ENCODE measurements around the gene STK11.

The STK11 gene

GRCh38 chr19:1216756-1217155 is 11.2 kb downstream of the STK11 start:
- WGBS (ENCODE audit: extremely low coverage, insufficient coverage, insufficient read length): no CpG with 5 or more reads among the region's 12 CpGs
- H3K4me3 ChIP-seq (ENCODE audit: low read depth, low read length): no peak overlapping the region
- H3K4me1 ChIP-seq (ENCODE audit: control insufficient read depth in 1 of 2, insufficient read depth in 2 of 2, low read length in 2 of 2): peaks cover 13% of the 10 kb centered on the region in 2 experiments
- peaks cover 3% of the 10 kb centered on the region for H3K9me3 ChIP-seq (ENCODE audit: insufficient read depth, low read depth, low read length)
- H3K14ac ChIP-seq (ENCODE audit: low read length): no peak overlapping the region
- H3K18ac ChIP-seq (ENCODE audit: low read length): no peak overlapping the region
- H2BK12ac ChIP-seq (ENCODE audit: low read length): no peak overlapping the region
- H3K23ac ChIP-seq (ENCODE audit: low read length): no peak overlapping the region
- H2AFZ ChIP-seq (ENCODE audit: insufficient read depth, low read length, poor library complexity): no peak overlapping the region
- H3K36me3 ChIP-seq (ENCODE audit: control insufficient read depth in 1 of 2, insufficient read depth in 2 of 2, low read length in 2 of 2): peaks cover 32% of the 10 kb centered on the region in 2 experiments
- H2AK5ac ChIP-seq (ENCODE audit: low read length): no peak overlapping the region
- no peak overlapping the region for H2BK120ac ChIP-seq (ENCODE audit: insufficient read depth, low read length, poor library complexity)
- H2BK5ac ChIP-seq (ENCODE audit: low read depth, low read length, poor library complexity): no peak overlapping the region
- no peak overlapping the region for H3K27ac ChIP-seq (ENCODE audit: low read depth, low read length)
- H3K79me1 ChIP-seq (ENCODE audit: low read length): no peaks in the 10 kb centered on the region
- no peaks in the 10 kb centered on the region for H3K27me3 ChIP-seq (ENCODE audit: insufficient read depth, low read length)
- no peak overlapping the region for H4K8ac ChIP-seq (ENCODE audit: low read depth, low read length)
- H4K91ac ChIP-seq (ENCODE audit: low read depth, low read length): no peak overlapping the region
- H3K4ac ChIP-seq (ENCODE audit: low read depth, low read length): no peak overlapping the region
- H3K4me2 ChIP-seq (ENCODE audit: low read length): no peak overlapping the region
- H3K79me2 ChIP-seq (ENCODE audit: control insufficient read depth, insufficient read depth, low read length, poor library complexity): peaks cover 10% of the 10 kb centered on the region
- no peak overlapping the region for H4K12ac ChIP-seq (ENCODE audit: low read depth, low read length)
- no peak overlapping the region for H3K9ac ChIP-seq (ENCODE audit: low read length)
- DNase-seq: no peak

- no CpG with 5 or more reads among the region's 15 CpGs for WGBS (ENCODE audit: extremely low coverage, insufficient coverage, insufficient read length)
- H3K36me3 ChIP-seq (ENCODE audit: control insufficient read depth in 1 of 2, insufficient read depth in 2 of 2, low read length in 2 of 2): peaks cover 38% of the 10 kb centered on the region in 2 experiments
- H3K18ac ChIP-seq (ENCODE audit: low read length): no peak overlapping the region
- no peak overlapping the region for H3K23ac ChIP-seq (ENCODE audit: low read length)
- no peak overlapping the region for H3K4me3 ChIP-seq (ENCODE audit: low read depth, low read length)
- H2AFZ ChIP-seq (ENCODE audit: insufficient read depth, low read length, poor library complexity): no peak overlapping the region
- no peak overlapping the region for H2AK5ac ChIP-seq (ENCODE audit: low read length)
- DNase-seq: no peak
- H3K14ac ChIP-seq (ENCODE audit: low read length): no peak overlapping the region
- H3K4me2 ChIP-seq (ENCODE audit: low read length): no peak overlapping the region
- peak overlapping the region; percentile 23 for H3K4ac ChIP-seq (ENCODE audit: low read depth, low read length)
- no peak overlapping the region for H4K8ac ChIP-seq (ENCODE audit: low read depth, low read length)
- no peak overlapping the region for H2BK12ac ChIP-seq (ENCODE audit: low read length)
- H2BK5ac ChIP-seq (ENCODE audit: low read depth, low read length, poor library complexity): no peak overlapping the region
- no peaks in the 10 kb centered on the region for H3K79me1 ChIP-seq (ENCODE audit: low read length)
- H4K12ac ChIP-seq (ENCODE audit: low read depth, low read length): no peak overlapping the region
- H3K9ac ChIP-seq (ENCODE audit: low read length): no peak overlapping the region
- no peak overlapping the region for H2BK120ac ChIP-seq (ENCODE audit: insufficient read depth, low read length, poor library complexity)
- peaks cover 3% of the 10 kb centered on the region for H3K9me3 ChIP-seq (ENCODE audit: insufficient read depth, low read depth, low read length)
- H3K79me2 ChIP-seq (ENCODE audit: control insufficient read depth, insufficient read depth, low read length, poor library complexity): peaks cover 10% of the 10 kb centered on the region
- H3K27ac ChIP-seq (ENCODE audit: low read depth, low read length): no peak overlapping the region
- no peaks in the 10 kb centered on the region for H3K27me3 ChIP-seq (ENCODE audit: insufficient read depth, low read length)
- peaks cover 13% of the 10 kb centered on the region in 2 experiments for H3K4me1 ChIP-seq (ENCODE audit: control insufficient read depth in 1 of 2, insufficient read depth in 2 of 2, low read length in 2 of 2)
- no peak overlapping the region for H4K91ac ChIP-seq (ENCODE audit: low read depth, low read length)
Observed at GRCh38 chr19:1217366-1217765, 11.8 kb downstream of the STK11 start.

GRCh38 chr19:1218751-1219567 is 13.4 kb downstream of the STK11 start:
- Histone ChIP-seq H4K91ac (ENCODE audit: low read depth, low read length) (no peak overlapping the region), H2AFZ (ENCODE audit: insufficient read depth, low read length, poor library complexity) (no peak overlapping the region), H3K79me2 (ENCODE audit: control insufficient read depth, insufficient read depth, low read length, poor library complexity) (peaks cover 8% of the 10 kb centered on the region), H3K14ac (ENCODE audit: low read length) (no peak overlapping the region), H3K4me1 (ENCODE audit: control insufficient read depth in 1 of 2, insufficient read depth in 2 of 2, low read length in 2 of 2) (peaks cover 7% of the 10 kb centered on the region in 2 experiments), H3K18ac (ENCODE audit: low read length) (no peak overlapping the region), H3K4ac (ENCODE audit: low read depth, low read length) (no peak overlapping the region), H4K8ac (ENCODE audit: low read depth, low read length) (no peak overlapping the region), H4K12ac (ENCODE audit: low read depth, low read length) (no peak overlapping the region), H2BK12ac (ENCODE audit: low read length) (no peak overlapping the region), H3K9ac (ENCODE audit: low read length) (no peak overlapping the region), H2AK5ac (ENCODE audit: low read length) (no peak overlapping the region), H3K79me1 (ENCODE audit: low read length) (no peaks in the 10 kb centered on the region), H3K36me3 (ENCODE audit: control insufficient read depth in 1 of 2, insufficient read depth in 2 of 2, low read length in 2 of 2) (peaks cover 45 to 46% of the 10 kb centered on the region in 2 experiments), H3K4me3 (ENCODE audit: low read depth, low read length) (no peak overlapping the region), H2BK120ac (ENCODE audit: insufficient read depth, low read length, poor library complexity) (no peak overlapping the region), H3K27me3 (ENCODE audit: insufficient read depth, low read length) (no peaks in the 10 kb centered on the region), H3K9me3 (ENCODE audit: insufficient read depth, low read depth, low read length) (no peaks in the 10 kb centered on the region), H3K23ac (ENCODE audit: low read length) (no peak overlapping the region), H3K27ac (ENCODE audit: low read depth, low read length) (no peak overlapping the region), H2BK5ac (ENCODE audit: low read depth, low read length, poor library complexity) (no peak overlapping the region), H3K4me2 (ENCODE audit: low read length) (no peak overlapping the region)
- DNase-seq: no peak
- WGBS (ENCODE audit: extremely low coverage, insufficient coverage, insufficient read length): no CpG with 5 or more reads among the region's 37 CpGs

GRCh38 chr19:1219786-1220476 is 14.4 kb downstream of the STK11 start:
- H3K14ac ChIP-seq (ENCODE audit: low read length): no peak overlapping the region
- H4K12ac ChIP-seq (ENCODE audit: low read depth, low read length): no peak overlapping the region
- H2AFZ ChIP-seq (ENCODE audit: insufficient read depth, low read length, poor library complexity): no peak overlapping the region
- H3K27ac ChIP-seq (ENCODE audit: low read depth, low read length): no peak overlapping the region
- no peak overlapping the region for H2BK12ac ChIP-seq (ENCODE audit: low read length)
- H3K9ac ChIP-seq (ENCODE audit: low read length): no peak overlapping the region
- H4K91ac ChIP-seq (ENCODE audit: low read depth, low read length): no peak overlapping the region
- no peak overlapping the region for H2AK5ac ChIP-seq (ENCODE audit: low read length)
- no peak overlapping the region for H3K23ac ChIP-seq (ENCODE audit: low read length)
- no peaks in the 10 kb centered on the region for H3K9me3 ChIP-seq (ENCODE audit: insufficient read depth, low read depth, low read length)
- no peak overlapping the region for H3K18ac ChIP-seq (ENCODE audit: low read length)
- WGBS (ENCODE audit: extremely low coverage, insufficient coverage, insufficient read length): no CpG with 5 or more reads among the region's 19 CpGs
- H3K79me2 ChIP-seq (ENCODE audit: control insufficient read depth, insufficient read depth, low read length, poor library complexity): peaks cover 5% of the 10 kb centered on the region
- H3K4me1 ChIP-seq (ENCODE audit: control insufficient read depth in 1 of 2, insufficient read depth in 2 of 2, low read length in 2 of 2): peaks cover 6% of the 10 kb centered on the region in 2 experiments
- no peak overlapping the region for H3K4me2 ChIP-seq (ENCODE audit: low read length)
- no peaks in the 10 kb centered on the region for H3K79me1 ChIP-seq (ENCODE audit: low read length)
- no peak overlapping the region for H2BK5ac ChIP-seq (ENCODE audit: low read depth, low read length, poor library complexity)
- H3K36me3 ChIP-seq (ENCODE audit: control insufficient read depth in 1 of 2, insufficient read depth in 2 of 2, low read length in 2 of 2): peaks cover 50 to 51% of the 10 kb centered on the region in 2 experiments
- H3K4me3 ChIP-seq (ENCODE audit: low read depth, low read length): no peak overlapping the region
- no peak overlapping the region for H4K8ac ChIP-seq (ENCODE audit: low read depth, low read length)
- no peaks in the 10 kb centered on the region for H3K27me3 ChIP-seq (ENCODE audit: insufficient read depth, low read length)
- no peak overlapping the region for H3K4ac ChIP-seq (ENCODE audit: low read depth, low read length)
- no peak for DNase-seq
- H2BK120ac ChIP-seq (ENCODE audit: insufficient read depth, low read length, poor library complexity): no peak overlapping the region

Data from trophoblast cell (in vitro differentiated cells and primary cell).